ENCODE data around the gene SYT13. TPM values are rescaled to one million over a fixed set of nuclear protein-coding genes. Genes with fewer than 3 reads are reported as not detected.

SYT13 gene
- total RNA-seq, 1 donor from 2014 or later, result not detected

Other genes with a start within 250 kb of the SYT13 start
- 2.8 and 3.0 TPM in 2 replicates for gene PRDM11, start 139.7 kb downstream of the SYT13 start, total RNA-seq